Caco-2 (cell line): ENCODE data around the gene SLC35E4. TPM values are rescaled to one million over a fixed set of nuclear protein-coding genes. Genes with fewer than 3 reads are reported as not detected.

ENCODE experiments used
- BruUV-seq: library from RNA; stranded (reverse); fragments of 400-500 nt; replicated peaks from 2 replicates; lab custom pipeline; 2021; lab: Mats Ljungman, UMichigan
- CTCF ChIA-PET: fragments of 300-600 bp; sonication (Branson Sonifier 250); formaldehyde crosslinking; loops from one replicate; lab custom pipeline; 2022; ENCODE audit warnings: antibody characterized with exemption; lab: Charles Lee
- POLR2A ChIA-PET: fragments of 300-600 bp; sonication (Branson Sonifier 250); formaldehyde crosslinking; loops from one replicate; lab custom pipeline; 2022; ENCODE audit warnings: antibody characterized with exemption; lab: Charles Lee
- DNase-seq, 2 experiments: peaks; one replicate each; pipeline versions ENCODE4 v3.0.0 to v3.0.0-alpha.2; 2020 to 2022
- H3K27me3 ChIP-seq: replicated peaks from 2 replicates; pipeline ENCODE4 v1.6.0; 2011; ENCODE audit warnings: low read length; ENCODE audit not compliant: control insufficient read depth, insufficient read depth
- H3K36me3 ChIP-seq: 2 replicates; pipeline ENCODE4 v1.5.1; 2011; ENCODE audit warnings: low read length; ENCODE audit not compliant: control insufficient read depth, insufficient read depth
- H3K4me1 ChIP-seq: fragments of 250-450 bp; sonication (Bioruptor Pico); 2 replicates; pipeline ENCODE4 v1.5.1; 2020; ENCODE audit warnings: mild to moderate bottlenecking
- H3K4me3 ChIP-seq: 2 replicates; pipeline ENCODE4 v1.5.1; 2011; ENCODE audit warnings: low read depth, mild to moderate bottlenecking, control low read depth, low read length
- H3K9me3 ChIP-seq: fragments of 250-450 bp; sonication (Bioruptor Pico); 2 replicates; pipeline ENCODE4 v1.5.1; 2020; ENCODE audit warnings: mild to moderate bottlenecking, moderate library complexity
- H3K27ac Mint-ChIP-seq: one replicate; pipeline ENCODE4 v1.8.0; 2022; ENCODE audit warnings: mixed read lengths; ENCODE audit not compliant: unreplicated experiment
- H3K27me3 Mint-ChIP-seq: one replicate; pipeline ENCODE4 v1.8.0; 2022; ENCODE audit warnings: mixed read lengths; ENCODE audit not compliant: insufficient read depth, unreplicated experiment
- H3K36me3 Mint-ChIP-seq: one replicate; pipeline ENCODE4 v1.8.0; 2022; ENCODE audit warnings: mild to moderate bottlenecking, mixed read lengths; ENCODE audit not compliant: insufficient read depth, unreplicated experiment
- H3K4me1 Mint-ChIP-seq: one replicate; pipeline ENCODE4 v1.8.0; 2022; ENCODE audit warnings: low read depth, mixed read lengths; ENCODE audit not compliant: unreplicated experiment
- H3K4me3 Mint-ChIP-seq: one replicate; pipeline ENCODE4 v1.8.0; 2022; ENCODE audit warnings: mild to moderate bottlenecking, moderate library complexity, mixed read lengths; ENCODE audit not compliant: unreplicated experiment
- H3K9me3 Mint-ChIP-seq: one replicate; pipeline ENCODE4 v1.8.0; 2022; ENCODE audit warnings: mixed read lengths; ENCODE audit not compliant: unreplicated experiment
- intact Hi-C: fragments of 100-400 bp; cut with micrococcal nuclease; formaldehyde crosslinking; loops from one replicate; pipeline ENCODE4 v1.10.0; 2022; ENCODE audit not compliant: unreplicated experiment
- total RNA-seq: library from RNA; stranded (reverse); gene quantifications from 2 replicates; pipeline ENCODE4 v1.2.3, GENCODE V29; 2022
- TF ChIP-seq, protein P1 (sequence below), 2 experiments: fragments of 200-600 bp in 1 of 2; IDR thresholded peaks; 1 replicate in 1 of 2; 2 replicates in 1 of 2; pipeline versions ENCODE4 v1.5.1 to v1.8.0; 2011 to 2022; ENCODE audit warnings: antibody characterized with exemption in 1 of 2, control low read depth in 1 of 2, inconsistent platforms in 1 of 2, low read depth in 1 of 2, low read length in 1 of 2, mild to moderate bottlenecking in 1 of 2, moderate library complexity in 1 of 2; ENCODE audit not compliant: insufficient read depth in 1 of 2, severe bottlenecking in 1 of 2, unreplicated experiment in 1 of 2

SLC35E4 gene
- total RNA-seq, 1 experiment from 2014 or later = 0.27 TPM

DNA sequence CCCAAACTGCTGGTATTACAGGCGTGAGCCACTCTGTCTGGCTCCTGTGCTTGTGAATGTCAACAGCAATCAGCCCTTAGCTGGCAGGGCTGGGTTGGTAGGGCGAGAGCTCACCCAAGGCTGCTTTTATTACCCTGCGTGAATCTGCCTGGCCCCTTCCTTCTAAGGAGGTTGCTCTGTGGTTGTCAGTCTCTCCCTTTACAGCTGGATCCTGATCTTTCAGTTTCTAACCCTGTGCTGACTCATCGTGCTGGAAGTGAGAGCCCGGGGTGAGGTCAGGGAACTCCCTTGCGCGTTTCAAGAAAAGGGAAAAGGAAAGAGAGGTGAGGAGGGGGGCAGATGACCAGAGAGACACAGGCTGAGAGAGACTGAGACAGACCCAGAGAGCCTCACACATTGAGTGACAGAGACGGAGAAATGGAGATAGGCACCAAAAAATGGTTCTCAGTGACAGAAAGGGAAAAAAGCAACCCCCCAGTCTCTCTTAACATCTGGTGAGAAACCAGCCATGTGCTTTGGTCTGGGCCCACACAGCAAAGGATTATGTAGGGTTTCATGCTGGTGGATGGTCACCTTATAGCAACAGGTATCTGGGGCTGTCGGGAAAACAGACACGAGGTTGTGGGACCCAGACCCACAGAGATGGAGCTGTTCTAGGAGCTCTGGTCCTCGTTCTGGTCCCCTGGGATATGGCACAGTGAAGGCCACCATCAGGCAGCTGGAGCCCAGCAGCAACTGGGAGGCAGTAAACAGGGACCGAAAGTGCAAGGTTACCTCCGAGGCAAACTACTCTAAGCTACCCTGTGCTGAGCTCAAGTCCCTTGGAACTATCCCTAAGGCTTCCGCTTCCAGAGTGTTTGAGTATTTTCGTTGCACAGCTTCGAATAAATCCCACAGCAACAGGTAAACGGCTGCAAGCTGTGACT lies 26.1 kb upstream of the SLC35E4 start:
- ChIA-PET POLR2A (no interaction called here), CTCF (interaction anchor here (0.9 kb wide), 1 partner anchor 25 kb away, joined by 3 read pairs; no protein-coding TSS in a partner anchor)
- no peaks in the 10 kb centered on the region for H3K27me3 Mint-ChIP-seq
- no peaks in the 10 kb centered on the region; the same call in 1 of the 2 replicates for H3K36me3 ChIP-seq
- peaks cover 16% of the 10 kb centered on the region for H3K4me1 ChIP-seq
- peaks cover 17% of the 10 kb centered on the region for H3K4me1 Mint-ChIP-seq
- H3K9me3 ChIP-seq = no peaks in the 10 kb centered on the region
- no peaks in the 10 kb centered on the region for H3K27me3 ChIP-seq
- DNase-seq = peak; percentile 16 to 60
- H3K27ac Mint-ChIP-seq = peak overlapping the region; percentile 79
- no peak overlapping the region for H3K4me3 Mint-ChIP-seq
- BruUV-seq = no TSS peak
- no peaks in the 10 kb centered on the region for H3K9me3 Mint-ChIP-seq
- no peak overlapping the region for H3K4me3 ChIP-seq
- H3K36me3 Mint-ChIP-seq = peaks cover 10% of the 10 kb centered on the region
- intact Hi-C loops = no loop called here
- TF ChIP-seq, protein P1, sequence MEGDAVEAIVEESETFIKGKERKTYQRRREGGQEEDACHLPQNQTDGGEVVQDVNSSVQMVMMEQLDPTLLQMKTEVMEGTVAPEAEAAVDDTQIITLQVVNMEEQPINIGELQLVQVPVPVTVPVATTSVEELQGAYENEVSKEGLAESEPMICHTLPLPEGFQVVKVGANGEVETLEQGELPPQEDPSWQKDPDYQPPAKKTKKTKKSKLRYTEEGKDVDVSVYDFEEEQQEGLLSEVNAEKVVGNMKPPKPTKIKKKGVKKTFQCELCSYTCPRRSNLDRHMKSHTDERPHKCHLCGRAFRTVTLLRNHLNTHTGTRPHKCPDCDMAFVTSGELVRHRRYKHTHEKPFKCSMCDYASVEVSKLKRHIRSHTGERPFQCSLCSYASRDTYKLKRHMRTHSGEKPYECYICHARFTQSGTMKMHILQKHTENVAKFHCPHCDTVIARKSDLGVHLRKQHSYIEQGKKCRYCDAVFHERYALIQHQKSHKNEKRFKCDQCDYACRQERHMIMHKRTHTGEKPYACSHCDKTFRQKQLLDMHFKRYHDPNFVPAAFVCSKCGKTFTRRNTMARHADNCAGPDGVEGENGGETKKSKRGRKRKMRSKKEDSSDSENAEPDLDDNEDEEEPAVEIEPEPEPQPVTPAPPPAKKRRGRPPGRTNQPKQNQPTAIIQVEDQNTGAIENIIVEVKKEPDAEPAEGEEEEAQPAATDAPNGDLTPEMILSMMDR (IDR thresholded peaks at IDR 0.05; ENCODE audit: insufficient read depth in 1 of 2, low read depth in 1 of 2, low read length in 1 of 2, severe bottlenecking in 1 of 2, unreplicated experiment in 1 of 2) = no peak

DNA sequence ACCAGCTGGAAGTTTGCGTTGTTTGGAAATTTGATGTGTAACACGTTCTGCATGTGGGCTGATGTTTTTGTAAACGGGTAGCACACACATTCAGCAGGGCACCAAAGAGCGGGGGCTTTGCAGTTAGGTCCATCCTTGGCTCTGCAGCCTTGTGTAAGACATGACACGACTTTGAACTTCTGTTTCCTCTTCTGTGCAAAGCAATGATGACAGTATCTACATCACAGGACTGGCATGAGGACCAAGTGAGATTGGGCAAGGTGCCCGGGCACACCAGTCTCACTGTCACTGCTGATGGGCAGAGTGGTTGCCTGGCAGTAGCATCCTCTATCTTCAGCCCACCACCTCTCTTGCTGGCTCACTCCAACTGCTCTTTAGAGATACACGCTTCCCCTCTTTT lies 25.3 kb upstream of the SLC35E4 start:
- BruUV-seq = no TSS peak
- Histone ChIP-seq H3K4me3 (no peak overlapping the region), H3K36me3 (no peaks in the 10 kb centered on the region; the same call in 1 of the 2 replicates), H3K4me1 (peaks cover 15% of the 10 kb centered on the region), H3K9me3 (no peaks in the 10 kb centered on the region), H3K27me3 (no peaks in the 10 kb centered on the region)
- no peaks in the 10 kb centered on the region for H3K27me3 Mint-ChIP-seq
- intact Hi-C loops = no loop called here
- peaks cover 17% of the 10 kb centered on the region for H3K4me1 Mint-ChIP-seq
- POLR2A ChIA-PET = no interaction called here
- no peak overlapping the region for H3K4me3 Mint-ChIP-seq
- TF ChIP-seq, protein P1 (IDR thresholded peaks at IDR 0.05; ENCODE audit: insufficient read depth in 1 of 2, low read depth in 1 of 2, low read length in 1 of 2, severe bottlenecking in 1 of 2, unreplicated experiment in 1 of 2) = no peak
- no peak for DNase-seq
- no peak overlapping the region for H3K27ac Mint-ChIP-seq
- peaks cover 10% of the 10 kb centered on the region for H3K36me3 Mint-ChIP-seq
- H3K9me3 Mint-ChIP-seq = no peaks in the 10 kb centered on the region
- CTCF ChIA-PET = interaction anchor here (0.9 kb wide), 1 partner anchor 24 kb away, joined by 3 read pairs; no protein-coding TSS in a partner anchor

DNA sequence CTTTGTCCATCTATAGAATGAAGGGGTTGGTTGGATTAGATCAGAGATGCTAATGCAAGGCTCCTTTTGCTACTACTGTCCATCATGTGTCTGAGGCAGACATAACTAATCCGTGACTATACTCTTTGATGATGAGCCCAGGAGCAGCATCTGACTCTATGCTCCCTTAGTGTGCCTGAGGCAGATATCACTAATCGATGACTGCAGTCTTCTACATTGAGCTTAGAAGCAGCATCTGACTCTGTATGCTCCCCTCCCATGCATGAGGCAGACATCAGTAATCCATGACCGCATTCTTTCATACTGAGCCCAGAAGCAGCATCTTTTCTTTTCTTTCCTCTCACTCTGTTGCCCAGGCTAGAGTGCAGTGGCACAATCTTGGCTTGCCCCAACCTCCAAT lies 24.4 kb upstream of the SLC35E4 start:
- Histone ChIP-seq H3K4me3 (no peak overlapping the region), H3K27me3 (no peaks in the 10 kb centered on the region), H3K36me3 (no peaks in the 10 kb centered on the region; the same call in 1 of the 2 replicates), H3K4me1 (peaks cover 6% of the 10 kb centered on the region), H3K9me3 (no peaks in the 10 kb centered on the region)
- ChIA-PET POLR2A (no interaction called here), CTCF (no interaction called here)
- Mint-ChIP-seq H3K27ac (no peak overlapping the region), H3K9me3 (no peaks in the 10 kb centered on the region), H3K4me1 (peaks cover 17% of the 10 kb centered on the region), H3K36me3 (peaks cover 10% of the 10 kb centered on the region), H3K4me3 (no peak overlapping the region), H3K27me3 (no peaks in the 10 kb centered on the region)
- BruUV-seq = no TSS peak
- intact Hi-C loops = no loop called here
- TF ChIP-seq, protein P1 (IDR thresholded peaks at IDR 0.05; ENCODE audit: insufficient read depth in 1 of 2, low read depth in 1 of 2, low read length in 1 of 2, severe bottlenecking in 1 of 2, unreplicated experiment in 1 of 2) = no peak
- DNase-seq = no peak
